CD4-positive, alpha-beta memory T cell (primary cell): ENCODE results near the gene ADCY3. TPM values are rescaled to one million over a fixed set of nuclear protein-coding genes. Genes with fewer than 3 reads are reported as not detected.
A peak's percentile ranks its signal among the peaks of the same experiment; 100 is the strongest.

Experiments used
- CTCF ChIA-PET: fragments of 350-600 bp; sonication (Branson Sonifier 250); formaldehyde crosslinking; loops from one replicate; lab custom pipeline; 2021; ENCODE audit warnings: inconsistent platforms; ENCODE audit not compliant: partially characterized antibody; lab: Charles Lee
- POLR2A ChIA-PET: fragments of 350-600 bp; sonication (Branson Sonifier 250); formaldehyde crosslinking; loops from one replicate; lab custom pipeline; 2021; ENCODE audit not compliant: partially characterized antibody; lab: Charles Lee
- DNase-seq, 5 donors: peaks; one replicate each; pipeline versions ENCODE4 v3.0.0 to v3.0.0-alpha.2; 2020 to 2022; ENCODE audit warnings: mixed read lengths in 1 of 5
- H3K27ac ChIP-seq: one replicate; pipeline ENCODE4 v1.7.0; 2013; ENCODE audit warnings: low read depth, low read length
- H3K27me3 ChIP-seq: 2 replicates; pipeline ENCODE4 v1.7.0; 2013; ENCODE audit warnings: mild to moderate bottlenecking, low read length, moderate library complexity; ENCODE audit not compliant: insufficient read depth
- H3K36me3 ChIP-seq: 2 replicates; pipeline ENCODE4 v1.7.0; 2013; ENCODE audit warnings: mild to moderate bottlenecking, low read length, moderate library complexity; ENCODE audit not compliant: insufficient read depth
- H3K4me1 ChIP-seq: 2 replicates; pipeline ENCODE4 v1.7.0; 2013; ENCODE audit warnings: mild to moderate bottlenecking, low read length, moderate library complexity; ENCODE audit not compliant: insufficient read depth
- H3K4me3 ChIP-seq, 2 donors: one replicate each; pipeline ENCODE4 v1.7.0; 2013; ENCODE audit warnings: low read length in 2 of 2, mild to moderate bottlenecking in 1 of 2
- H3K9me3 ChIP-seq, 2 donors: one replicate each; pipeline ENCODE4 v1.7.0; 2013; ENCODE audit warnings: low read length in 2 of 2, control low read depth in 1 of 2; ENCODE audit not compliant: control insufficient read depth in 1 of 2
- H3K27ac Mint-ChIP-seq, 7 donors: one replicate each; pipeline ENCODE4 v1.8.0; 2020 to 2021; ENCODE audit warnings: mixed read lengths in 7 of 7, mild to moderate bottlenecking in 6 of 7, inconsistent platforms in 3 of 7, moderate library complexity in 3 of 7
- H3K27me3 Mint-ChIP-seq, 2 donors: one replicate each; pipeline ENCODE4 v1.8.0; 2020 to 2021; ENCODE audit warnings: mixed read lengths in 2 of 2
- H3K36me3 Mint-ChIP-seq, 2 donors: one replicate each; pipeline ENCODE4 v1.8.0; 2020 to 2021; ENCODE audit warnings: mixed read lengths in 2 of 2, inconsistent platforms in 1 of 2, mild to moderate bottlenecking in 1 of 2
- H3K4me1 Mint-ChIP-seq, 4 donors: one replicate each; pipeline ENCODE4 v1.8.0; 2020 to 2021; ENCODE audit warnings: mixed read lengths in 4 of 4, mild to moderate bottlenecking in 1 of 4
- H3K4me3 Mint-ChIP-seq, 8 donors: one replicate each; pipeline ENCODE4 v1.8.0; 2020 to 2021; ENCODE audit warnings: mixed read lengths in 8 of 8, mild to moderate bottlenecking in 7 of 8, moderate library complexity in 6 of 8, inconsistent platforms in 3 of 8
- H3K9me3 Mint-ChIP-seq, 8 donors: one replicate each; pipeline ENCODE4 v1.8.0; 2020 to 2021; ENCODE audit warnings: mixed read lengths in 8 of 8, mild to moderate bottlenecking in 5 of 8, inconsistent platforms in 3 of 8, moderate library complexity in 1 of 8
- intact Hi-C: fragments of 100-400 bp; cut with micrococcal nuclease; formaldehyde crosslinking; loops from one replicate; pipeline ENCODE4 v1.15.1; 2023
- polyA plus RNA-seq, 2 donors: library from polyadenylated mRNA; unstranded; fragments of 300-500 nt; fragmentation: Illumina TruSeq; gene quantifications; one replicate each; pipeline ENCODE4 v1.2.3, GENCODE V29; 2021
- total RNA-seq, 2 experiments: library from RNA; stranded (reverse); gene quantifications; one replicate each; pipeline ENCODE4 v1.2.3, GENCODE V29; 2021

ADCY3 gene
- total and polyA plus RNA-seq, 4 experiments from 2014 or later = 9.2 to 15.0 (median 14.8) TPM

- Histone ChIP-seq H3K27me3 (no peaks in the 10 kb centered on the region), H3K4me3 (no peak overlapping the region), H3K4me1 (no peaks in the 10 kb centered on the region), H3K9me3 (no peaks in the 10 kb centered on the region), H3K36me3 (no peaks in the 10 kb centered on the region), H3K27ac (no peak overlapping the region)
- no peak overlapping the region for H3K27ac Mint-ChIP-seq
- H3K36me3 Mint-ChIP-seq = peaks cover 2 to 4% of the 10 kb centered on the region in 2 donors
- intact Hi-C loops = no loop called here
- POLR2A ChIA-PET = no interaction called here
- no peak overlapping the region for H3K4me3 Mint-ChIP-seq
- no peaks in the 10 kb centered on the region for H3K27me3 Mint-ChIP-seq
- CTCF ChIA-PET = interaction anchor here (0.8 kb wide), 1 partner anchor 9 kb away, joined by 3 read pairs; no protein-coding TSS in a partner anchor
- H3K9me3 Mint-ChIP-seq = no peaks in the 10 kb centered on the region
- peaks cover 12 to 20% (median 14%) of the 10 kb centered on the region in 4 donors for H3K4me1 Mint-ChIP-seq
- DNase-seq = no peak
These were observed 41.7 kb downstream of the ADCY3 start for GRCh38 chr2:24878341-24878740.

- no peaks in the 10 kb centered on the region for H3K9me3 ChIP-seq
- intact Hi-C loops = no loop called here
- no peaks in the 10 kb centered on the region for H3K36me3 ChIP-seq
- H3K4me3 Mint-ChIP-seq = no peak overlapping the region
- H3K9me3 Mint-ChIP-seq = no peaks in the 10 kb centered on the region
- ChIA-PET POLR2A (no interaction called here), CTCF (interaction anchor here (0.8 kb wide), 1 partner anchor 10 kb away, joined by 3 read pairs; no protein-coding TSS in a partner anchor)
- no peak for DNase-seq
- H3K4me3 ChIP-seq = no peak overlapping the region
- H3K36me3 Mint-ChIP-seq = peaks cover 2 to 4% of the 10 kb centered on the region in 2 donors
- H3K4me1 ChIP-seq = no peaks in the 10 kb centered on the region
- H3K27ac ChIP-seq = no peak overlapping the region
- H3K27ac Mint-ChIP-seq = no peak overlapping the region
- H3K27me3 Mint-ChIP-seq = no peaks in the 10 kb centered on the region
- peaks cover 12 to 20% (median 14%) of the 10 kb centered on the region in 4 donors for H3K4me1 Mint-ChIP-seq
- no peaks in the 10 kb centered on the region for H3K27me3 ChIP-seq
These were observed 42.4 kb downstream of the ADCY3 start for GRCh38 chr2:24877646-24878045.

DNA sequence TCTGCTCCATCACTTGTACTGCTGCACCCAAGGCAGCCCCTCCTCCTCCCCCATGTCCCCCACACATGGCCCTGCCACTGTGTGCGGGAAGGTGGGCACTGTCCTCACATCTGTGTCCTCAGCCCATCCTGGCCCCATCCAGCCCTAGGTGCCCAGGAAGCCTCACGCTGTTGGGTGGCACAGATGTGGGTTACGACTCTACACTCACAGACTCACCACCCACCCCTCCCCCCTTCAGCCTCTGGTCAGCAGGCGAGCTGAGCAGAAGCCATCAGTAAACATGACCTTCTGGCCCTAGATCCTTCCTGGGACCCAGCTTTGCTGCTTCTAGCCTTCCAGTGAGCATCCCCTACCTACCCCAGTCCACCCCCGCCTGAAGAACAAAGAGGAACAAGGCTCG, 43.0 kb downstream of the ADCY3 start:
- peak overlapping the region in 2 of 7 donors; percentile 19 to 78 for H3K27ac Mint-ChIP-seq
- H3K9me3 Mint-ChIP-seq = no peaks in the 10 kb centered on the region
- ChIA-PET CTCF (interaction anchor here (1.0 kb wide), 1 partner anchor 67 kb away, joined by 3 read pairs; no protein-coding TSS in a partner anchor), POLR2A (no interaction called here)
- H3K4me1 Mint-ChIP-seq = peaks cover 8 to 15% (median 13%) of the 10 kb centered on the region in 4 donors
- no peaks in the 10 kb centered on the region for H3K27me3 Mint-ChIP-seq
- Histone ChIP-seq H3K9me3 (no peaks in the 10 kb centered on the region), H3K4me3 (no peak overlapping the region), H3K27ac (no peak overlapping the region), H3K4me1 (no peaks in the 10 kb centered on the region), H3K27me3 (no peaks in the 10 kb centered on the region), H3K36me3 (no peaks in the 10 kb centered on the region)
- no peak overlapping the region for H3K4me3 Mint-ChIP-seq
- DNase-seq = no peak
- intact Hi-C loops = no loop called here
- peaks cover 2 to 4% of the 10 kb centered on the region in 2 donors for H3K36me3 Mint-ChIP-seq

DNA sequence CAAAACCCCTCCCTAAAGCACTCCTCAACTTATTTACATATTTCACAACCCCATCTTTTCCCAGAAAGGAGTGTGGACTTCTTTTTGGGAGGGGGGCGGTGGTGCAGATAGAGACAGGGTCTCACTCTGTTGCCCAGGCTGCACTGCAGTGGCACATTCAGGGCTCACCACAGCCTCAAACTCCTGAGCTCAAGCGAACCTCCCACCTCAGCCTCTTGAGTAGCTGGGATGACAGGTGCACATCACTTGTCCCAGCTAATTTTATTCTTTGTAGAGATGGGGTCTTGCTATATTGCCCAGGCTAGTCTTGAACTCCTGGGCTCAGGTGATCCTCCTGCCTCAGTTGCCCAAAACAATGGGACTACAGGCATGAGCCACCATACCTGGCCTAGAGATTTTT, 44.1 kb downstream of the ADCY3 start:
- Mint-ChIP-seq H3K27ac (peak overlapping the region in 1 of 7 donors; percentile 36), H3K9me3 (no peaks in the 10 kb centered on the region), H3K4me3 (no peak overlapping the region), H3K27me3 (no peaks in the 10 kb centered on the region), H3K36me3 (peaks cover 6 to 11% of the 10 kb centered on the region in 2 donors), H3K4me1 (peaks cover under 1 to 6% (median 3%) of the 10 kb centered on the region in 4 donors)
- H3K9me3 ChIP-seq = no peaks in the 10 kb centered on the region
- H3K27ac ChIP-seq = no peak overlapping the region
- intact Hi-C loops = no loop called here
- H3K27me3 ChIP-seq = no peaks in the 10 kb centered on the region
- ChIA-PET POLR2A (no interaction called here), CTCF (no interaction called here)
- H3K4me3 ChIP-seq = no peak overlapping the region
- no peaks in the 10 kb centered on the region for H3K4me1 ChIP-seq
- no peaks in the 10 kb centered on the region for H3K36me3 ChIP-seq
- DNase-seq = no peak

DNA sequence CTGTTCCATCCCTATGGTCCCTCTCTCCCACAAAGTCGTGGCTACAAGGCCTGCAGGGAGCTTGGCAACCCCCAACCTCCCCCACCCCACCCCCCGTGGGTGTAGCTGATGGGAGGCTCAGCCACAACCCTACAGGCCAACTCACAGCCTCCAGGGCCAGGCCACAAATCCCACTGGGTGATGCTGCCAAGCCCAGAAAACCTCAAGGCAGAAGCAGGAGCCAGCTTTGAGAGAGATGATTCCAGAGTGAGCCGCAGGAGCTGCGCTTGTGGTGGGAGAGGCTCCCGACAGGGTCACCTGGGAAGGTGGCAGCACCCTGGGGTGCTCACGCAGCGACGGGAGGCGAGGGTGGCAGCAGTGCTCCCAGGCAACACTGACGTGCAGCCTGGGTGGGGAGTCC, 44.8 kb downstream of the ADCY3 start:
- H3K27ac ChIP-seq = no peak overlapping the region
- Mint-ChIP-seq H3K36me3 (peaks cover 11 to 15% of the 10 kb centered on the region in 2 donors), H3K9me3 (no peaks in the 10 kb centered on the region), H3K27me3 (no peaks in the 10 kb centered on the region), H3K4me3 (no peak overlapping the region), H3K27ac (no peak overlapping the region), H3K4me1 (peaks cover 0 to 4% (median under 1%) of the 10 kb centered on the region in 4 donors)
- no peak overlapping the region for H3K4me3 ChIP-seq
- CTCF ChIA-PET = no interaction called here
- H3K36me3 ChIP-seq = no peaks in the 10 kb centered on the region
- intact Hi-C loops = no loop called here
- no peak for DNase-seq
- no peaks in the 10 kb centered on the region for H3K4me1 ChIP-seq
- POLR2A ChIA-PET = no interaction called here
- no peaks in the 10 kb centered on the region for H3K9me3 ChIP-seq
- no peaks in the 10 kb centered on the region for H3K27me3 ChIP-seq

GRCh38 chr2:24874035-24874434, 46.0 kb downstream of the ADCY3 start:
- CTCF ChIA-PET = no interaction called here
- Mint-ChIP-seq H3K4me1 (peaks cover 0 to 4% (median 0%) of the 10 kb centered on the region in 4 donors), H3K27ac (no peak overlapping the region), H3K36me3 (peaks cover 11 to 15% of the 10 kb centered on the region in 2 donors), H3K9me3 (no peaks in the 10 kb centered on the region), H3K4me3 (no peak overlapping the region), H3K27me3 (no peaks in the 10 kb centered on the region)
- POLR2A ChIA-PET = no interaction called here
- Histone ChIP-seq H3K36me3 (no peaks in the 10 kb centered on the region), H3K9me3 (no peaks in the 10 kb centered on the region), H3K27ac (no peak overlapping the region), H3K27me3 (no peaks in the 10 kb centered on the region), H3K4me1 (no peaks in the 10 kb centered on the region), H3K4me3 (no peak overlapping the region)
- DNase-seq = no peak
- intact Hi-C loops = no loop called here

DNA sequence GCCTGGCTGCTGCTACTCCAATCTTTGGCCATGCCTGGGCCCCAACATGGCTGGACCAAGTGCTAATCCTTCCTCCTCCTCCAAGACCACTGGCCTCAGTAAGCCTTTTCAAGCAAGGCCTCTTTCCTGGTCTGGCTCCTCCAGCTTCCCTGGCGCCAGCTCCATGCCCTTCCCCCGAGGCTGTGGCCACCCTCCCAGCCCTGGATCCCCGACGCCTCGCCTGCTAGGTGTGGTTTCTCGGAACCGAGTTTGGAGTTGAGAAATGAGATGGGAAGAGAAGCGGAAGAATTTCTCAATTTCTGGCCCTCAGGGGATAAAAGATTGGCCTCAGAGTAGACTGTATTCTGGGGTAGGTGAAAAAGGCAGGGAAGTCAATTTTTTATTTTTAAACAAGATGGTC, 46.4 kb downstream of the ADCY3 start:
- H3K27me3 Mint-ChIP-seq = no peaks in the 10 kb centered on the region
- Histone ChIP-seq H3K9me3 (no peaks in the 10 kb centered on the region), H3K36me3 (no peaks in the 10 kb centered on the region), H3K27me3 (no peaks in the 10 kb centered on the region), H3K4me3 (no peak overlapping the region), H3K4me1 (no peaks in the 10 kb centered on the region), H3K27ac (no peak overlapping the region)
- H3K4me3 Mint-ChIP-seq = no peak overlapping the region
- H3K4me1 Mint-ChIP-seq = peaks cover 0 to 4% (median 0%) of the 10 kb centered on the region in 4 donors
- CTCF ChIA-PET = no interaction called here
- peaks cover 11 to 15% of the 10 kb centered on the region in 2 donors for H3K36me3 Mint-ChIP-seq
- POLR2A ChIA-PET = no interaction called here
- intact Hi-C loops = no loop called here
- H3K9me3 Mint-ChIP-seq = no peaks in the 10 kb centered on the region
- H3K27ac Mint-ChIP-seq = peak overlapping the region in 1 of 7 donors; percentile 60
- no peak for DNase-seq
